ENCODE results near the gene RPS16. TPM values are rescaled to one million over a fixed set of nuclear protein-coding genes. Genes with fewer than 3 reads are reported as not detected.

The RPS16 gene
- total RNA-seq, 2 donors from 2014 or later: 1,698 to 1,720 TPM

- Histone ChIP-seq H3K9me3 (no peaks in the 10 kb centered on the region), H3K4me3 (peak overlapping the region; percentile 83), H3K36me3 (peaks cover 4% of the 10 kb centered on the region), H3K27me3 (no peaks in the 10 kb centered on the region), H3K9ac (ENCODE audit: low read depth in 2 of 2, low read length in 2 of 2) (peak overlapping the region; percentile 96 to 99), H3K27ac (peak overlapping the region; percentile 81), H3K4me1 (peaks cover 9% of the 10 kb centered on the region)
- TF ChIP-seq, protein P1, sequence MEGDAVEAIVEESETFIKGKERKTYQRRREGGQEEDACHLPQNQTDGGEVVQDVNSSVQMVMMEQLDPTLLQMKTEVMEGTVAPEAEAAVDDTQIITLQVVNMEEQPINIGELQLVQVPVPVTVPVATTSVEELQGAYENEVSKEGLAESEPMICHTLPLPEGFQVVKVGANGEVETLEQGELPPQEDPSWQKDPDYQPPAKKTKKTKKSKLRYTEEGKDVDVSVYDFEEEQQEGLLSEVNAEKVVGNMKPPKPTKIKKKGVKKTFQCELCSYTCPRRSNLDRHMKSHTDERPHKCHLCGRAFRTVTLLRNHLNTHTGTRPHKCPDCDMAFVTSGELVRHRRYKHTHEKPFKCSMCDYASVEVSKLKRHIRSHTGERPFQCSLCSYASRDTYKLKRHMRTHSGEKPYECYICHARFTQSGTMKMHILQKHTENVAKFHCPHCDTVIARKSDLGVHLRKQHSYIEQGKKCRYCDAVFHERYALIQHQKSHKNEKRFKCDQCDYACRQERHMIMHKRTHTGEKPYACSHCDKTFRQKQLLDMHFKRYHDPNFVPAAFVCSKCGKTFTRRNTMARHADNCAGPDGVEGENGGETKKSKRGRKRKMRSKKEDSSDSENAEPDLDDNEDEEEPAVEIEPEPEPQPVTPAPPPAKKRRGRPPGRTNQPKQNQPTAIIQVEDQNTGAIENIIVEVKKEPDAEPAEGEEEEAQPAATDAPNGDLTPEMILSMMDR (IDR thresholded peaks at IDR 0.05): no peak
- DNase-seq: peak; percentile 77
- intact Hi-C loops (cut with DNase I): no loop called here
Observed at GRCh38 chr19:39390451-39390750, 45.3 kb downstream of the RPS16 start.

- H3K27me3 ChIP-seq: no peaks in the 10 kb centered on the region
- peaks cover 4% of the 10 kb centered on the region for H3K36me3 ChIP-seq
- H3K4me3 ChIP-seq: peak overlapping the region; percentile 83
- no peaks in the 10 kb centered on the region for H3K9me3 ChIP-seq
- H3K4me1 ChIP-seq: peaks cover 9% of the 10 kb centered on the region
- intact Hi-C loops (cut with DNase I): no loop called here
- peak overlapping the region; percentile 96 to 99 for H3K9ac ChIP-seq (ENCODE audit: low read depth in 2 of 2, low read length in 2 of 2)
- TF ChIP-seq, protein P1 (IDR thresholded peaks at IDR 0.05): no peak
- no peak for DNase-seq
- peak overlapping the region; percentile 81 for H3K27ac ChIP-seq
Observed at GRCh38 chr19:39389631-39390414, 45.9 kb downstream of the RPS16 start.

- Histone ChIP-seq H3K9ac (ENCODE audit: low read depth in 2 of 2, low read length in 2 of 2) (no peak overlapping the region), H3K27ac (no peak overlapping the region), H3K4me3 (no peak overlapping the region), H3K27me3 (no peaks in the 10 kb centered on the region), H3K36me3 (peaks cover 4% of the 10 kb centered on the region), H3K9me3 (no peaks in the 10 kb centered on the region), H3K4me1 (peaks cover 9% of the 10 kb centered on the region)
- TF ChIP-seq, protein P1 (IDR thresholded peaks at IDR 0.05): no peak
- intact Hi-C loops (cut with DNase I): no loop called here
- DNase-seq: no peak
Observed at GRCh38 chr19:39388657-39389056, 47.1 kb downstream of the RPS16 start.

GRCh38 chr19:39386557-39386956 lies 49.2 kb downstream of the RPS16 start:
- DNase-seq: no peak
- TF ChIP-seq, protein P1 (IDR thresholded peaks at IDR 0.05): no peak
- no peaks in the 10 kb centered on the region for H3K27me3 ChIP-seq
- no peak overlapping the region for H3K4me3 ChIP-seq
- H3K9me3 ChIP-seq: no peaks in the 10 kb centered on the region
- peaks cover 4% of the 10 kb centered on the region for H3K36me3 ChIP-seq
- no peak overlapping the region for H3K27ac ChIP-seq
- intact Hi-C loops (cut with DNase I): no loop called here
- H3K9ac ChIP-seq (ENCODE audit: low read depth in 2 of 2, low read length in 2 of 2): no peak overlapping the region
- peaks cover 5% of the 10 kb centered on the region for H3K4me1 ChIP-seq

DNA sequence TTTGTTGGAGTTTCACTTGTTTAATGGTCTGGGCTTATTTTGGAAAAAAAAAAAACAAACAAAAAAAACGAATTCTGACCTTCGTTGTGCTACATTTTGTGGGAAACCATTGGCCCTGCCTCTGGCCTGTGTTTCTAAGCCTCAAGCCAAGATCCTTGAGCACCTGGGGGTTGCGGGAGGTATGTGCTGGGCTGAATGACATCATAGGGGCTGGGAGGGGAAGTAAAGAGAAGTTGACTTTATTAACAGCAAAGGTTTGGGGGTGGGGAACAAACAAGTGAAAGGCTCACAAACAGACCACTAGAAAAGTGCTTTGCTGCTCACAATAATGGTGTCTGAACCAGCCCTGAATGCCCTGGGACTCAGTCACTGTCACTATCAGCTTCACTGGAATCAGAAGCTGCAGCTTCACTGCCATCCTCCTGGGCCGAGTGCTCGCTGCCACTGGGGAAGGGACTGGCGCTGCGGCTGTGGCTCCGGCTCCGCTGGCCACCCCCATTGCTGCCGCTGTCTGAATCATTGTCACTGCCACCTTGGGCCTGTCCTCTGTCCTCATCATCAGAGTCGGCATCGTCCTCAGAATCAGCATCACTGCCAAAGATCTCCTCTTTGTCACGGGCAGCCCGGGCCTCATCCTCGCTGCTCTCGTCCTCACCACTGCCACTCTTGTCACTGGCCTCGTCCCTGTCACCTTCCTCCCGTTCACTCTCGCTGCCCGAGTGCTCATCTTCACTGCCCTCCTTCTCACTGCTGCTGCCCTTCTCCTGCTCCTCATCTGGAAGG lies 49.9 kb downstream of the RPS16 start:
- TF ChIP-seq, protein P1 (IDR thresholded peaks at IDR 0.05): no peak
- intact Hi-C loops (cut with DNase I): no loop called here
- H3K36me3 ChIP-seq: peaks cover 8% of the 10 kb centered on the region
- H3K4me1 ChIP-seq: peaks cover 5% of the 10 kb centered on the region
- no peaks in the 10 kb centered on the region for H3K9me3 ChIP-seq
- no peak overlapping the region for H3K4me3 ChIP-seq
- no peak for DNase-seq
- no peak overlapping the region for H3K9ac ChIP-seq (ENCODE audit: low read depth in 2 of 2, low read length in 2 of 2)
- H3K27ac ChIP-seq: no peak overlapping the region
- H3K27me3 ChIP-seq: no peaks in the 10 kb centered on the region

Measured in colonic mucosa (tissue), 4 donors.